PC-3 (cell line): Measurements from ENCODE around the gene BRD8.

Experiments
- CTCF ChIP-seq: fragments of 300-600 bp; sonication (generic); conservative IDR thresholded peaks from 2 replicates; pipeline ENCODE4 v1.5.1; 2017; ENCODE audit warnings: antibody characterized with exemption, low read depth, mild to moderate bottlenecking, low read length
- EZH2 ChIP-seq: fragments of 300-600 bp; sonication (generic); IDR thresholded peaks from one replicate; pipeline ENCODE4 v1.6.1; 2017; ENCODE audit warnings: antibody characterized with exemption, mild to moderate bottlenecking, low read length; ENCODE audit not compliant: unreplicated experiment
- EZH2phosphoT487 ChIP-seq: fragments of 300-600 bp; sonication (generic); IDR thresholded peaks from 2 replicates; pipeline ENCODE4 v1.6.1; 2018; ENCODE audit warnings: mild to moderate bottlenecking, antibody characterized with exemption, low read length, borderline replicate concordance

GRCh38 chr5:138163721-138164120 is 14.7 kb downstream of the BRD8 start:
- TF ChIP-seq CTCF, result no peak
- no peak for TF ChIP-seq EZH2
- TF ChIP-seq EZH2phosphoT487, result no peak
